ENCODE results near the gene SEMA4C.

DNA sequence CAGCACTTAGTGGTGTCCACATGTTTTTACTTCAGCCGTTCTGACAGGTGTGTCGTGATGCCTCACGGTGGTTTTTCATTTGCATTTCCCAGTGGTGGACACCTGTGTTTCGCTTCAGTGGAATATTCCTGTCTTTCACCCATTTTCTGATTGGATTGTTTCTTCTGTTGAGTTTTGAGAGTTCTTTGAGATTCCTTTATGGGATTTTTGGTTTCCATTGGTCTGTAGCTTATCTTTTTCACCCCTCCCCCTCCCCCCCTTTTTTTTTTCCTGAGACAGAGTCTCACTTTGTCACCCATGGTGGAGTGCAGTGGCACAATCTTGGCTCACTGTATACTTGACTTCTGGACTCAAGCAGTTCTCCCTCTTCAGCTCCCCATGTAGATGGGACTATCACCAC is 34.0 kb downstream of the SEMA4C start:
- TF ChIP-seq, protein P1, sequence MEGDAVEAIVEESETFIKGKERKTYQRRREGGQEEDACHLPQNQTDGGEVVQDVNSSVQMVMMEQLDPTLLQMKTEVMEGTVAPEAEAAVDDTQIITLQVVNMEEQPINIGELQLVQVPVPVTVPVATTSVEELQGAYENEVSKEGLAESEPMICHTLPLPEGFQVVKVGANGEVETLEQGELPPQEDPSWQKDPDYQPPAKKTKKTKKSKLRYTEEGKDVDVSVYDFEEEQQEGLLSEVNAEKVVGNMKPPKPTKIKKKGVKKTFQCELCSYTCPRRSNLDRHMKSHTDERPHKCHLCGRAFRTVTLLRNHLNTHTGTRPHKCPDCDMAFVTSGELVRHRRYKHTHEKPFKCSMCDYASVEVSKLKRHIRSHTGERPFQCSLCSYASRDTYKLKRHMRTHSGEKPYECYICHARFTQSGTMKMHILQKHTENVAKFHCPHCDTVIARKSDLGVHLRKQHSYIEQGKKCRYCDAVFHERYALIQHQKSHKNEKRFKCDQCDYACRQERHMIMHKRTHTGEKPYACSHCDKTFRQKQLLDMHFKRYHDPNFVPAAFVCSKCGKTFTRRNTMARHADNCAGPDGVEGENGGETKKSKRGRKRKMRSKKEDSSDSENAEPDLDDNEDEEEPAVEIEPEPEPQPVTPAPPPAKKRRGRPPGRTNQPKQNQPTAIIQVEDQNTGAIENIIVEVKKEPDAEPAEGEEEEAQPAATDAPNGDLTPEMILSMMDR (IDR thresholded peaks at IDR 0.05) = no peak
- TF ChIP-seq POLR2AphosphoS5 (IDR thresholded peaks at IDR 0.05; ENCODE audit: low read depth, low read length) (no peak), SIN3A (IDR thresholded peaks at IDR 0.05; ENCODE audit: borderline replicate concordance, insufficient read depth, low read depth, low read length) (no peak), TCF7L2 (IDR thresholded peaks at IDR 0.05; ENCODE audit: low read depth, low read length) (no peak)
- TF ChIP-seq, protein P2, sequence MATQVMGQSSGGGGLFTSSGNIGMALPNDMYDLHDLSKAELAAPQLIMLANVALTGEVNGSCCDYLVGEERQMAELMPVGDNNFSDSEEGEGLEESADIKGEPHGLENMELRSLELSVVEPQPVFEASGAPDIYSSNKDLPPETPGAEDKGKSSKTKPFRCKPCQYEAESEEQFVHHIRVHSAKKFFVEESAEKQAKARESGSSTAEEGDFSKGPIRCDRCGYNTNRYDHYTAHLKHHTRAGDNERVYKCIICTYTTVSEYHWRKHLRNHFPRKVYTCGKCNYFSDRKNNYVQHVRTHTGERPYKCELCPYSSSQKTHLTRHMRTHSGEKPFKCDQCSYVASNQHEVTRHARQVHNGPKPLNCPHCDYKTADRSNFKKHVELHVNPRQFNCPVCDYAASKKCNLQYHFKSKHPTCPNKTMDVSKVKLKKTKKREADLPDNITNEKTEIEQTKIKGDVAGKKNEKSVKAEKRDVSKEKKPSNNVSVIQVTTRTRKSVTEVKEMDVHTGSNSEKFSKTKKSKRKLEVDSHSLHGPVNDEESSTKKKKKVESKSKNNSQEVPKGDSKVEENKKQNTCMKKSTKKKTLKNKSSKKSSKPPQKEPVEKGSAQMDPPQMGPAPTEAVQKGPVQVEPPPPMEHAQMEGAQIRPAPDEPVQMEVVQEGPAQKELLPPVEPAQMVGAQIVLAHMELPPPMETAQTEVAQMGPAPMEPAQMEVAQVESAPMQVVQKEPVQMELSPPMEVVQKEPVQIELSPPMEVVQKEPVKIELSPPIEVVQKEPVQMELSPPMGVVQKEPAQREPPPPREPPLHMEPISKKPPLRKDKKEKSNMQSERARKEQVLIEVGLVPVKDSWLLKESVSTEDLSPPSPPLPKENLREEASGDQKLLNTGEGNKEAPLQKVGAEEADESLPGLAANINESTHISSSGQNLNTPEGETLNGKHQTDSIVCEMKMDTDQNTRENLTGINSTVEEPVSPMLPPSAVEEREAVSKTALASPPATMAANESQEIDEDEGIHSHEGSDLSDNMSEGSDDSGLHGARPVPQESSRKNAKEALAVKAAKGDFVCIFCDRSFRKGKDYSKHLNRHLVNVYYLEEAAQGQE (IDR thresholded peaks at IDR 0.05; ENCODE audit: insufficient read depth in 1 of 2, low read depth in 2 of 2, low read length in 1 of 2) = no peak
